ENCODE measurements around the gene DAPK1. TPM values are rescaled to one million over a fixed set of nuclear protein-coding genes. Genes with fewer than 3 reads are reported as not detected.
A peak's percentile ranks its signal among the peaks of the same experiment; 100 is the strongest.

The DAPK1 gene
- total RNA-seq, 4 donors from 2014 or later, result 19.1 to 44.8 (median 40.4) TPM

GRCh38 chr9:87464992-87465378 lies 32.7 kb upstream of the DAPK1 start:
- Histone ChIP-seq H3K36me3 (no peaks in the 10 kb centered on the region), H3K4me1 (no peaks in the 10 kb centered on the region), H3K27ac (peak overlapping the region in 1 of 2 donors; percentile 61), H3K4me3 (no peak overlapping the region), H3K9me3 (no peaks in the 10 kb centered on the region), H3K27me3 (no peaks in the 10 kb centered on the region)
- no peak for TF ChIP-seq POLR2A (IDR thresholded peaks at IDR 0.05)
- intact Hi-C loops (cut with DNase I; ENCODE audit: low total_unique reads), result no loop called here
- no peak for DNase-seq

GRCh38 chr9:87465816-87466215 lies 31.9 kb upstream of the DAPK1 start:
- H3K4me3 ChIP-seq, result no peak overlapping the region
- DNase-seq, result no peak
- H3K27me3 ChIP-seq, result no peaks in the 10 kb centered on the region
- intact Hi-C loops (cut with DNase I; ENCODE audit: low total_unique reads), result no loop called here
- H3K9me3 ChIP-seq, result no peaks in the 10 kb centered on the region
- no peaks in the 10 kb centered on the region for H3K4me1 ChIP-seq
- no peaks in the 10 kb centered on the region for H3K36me3 ChIP-seq
- no peak for TF ChIP-seq POLR2A (IDR thresholded peaks at IDR 0.05)
- TF ChIP-seq, protein P1, sequence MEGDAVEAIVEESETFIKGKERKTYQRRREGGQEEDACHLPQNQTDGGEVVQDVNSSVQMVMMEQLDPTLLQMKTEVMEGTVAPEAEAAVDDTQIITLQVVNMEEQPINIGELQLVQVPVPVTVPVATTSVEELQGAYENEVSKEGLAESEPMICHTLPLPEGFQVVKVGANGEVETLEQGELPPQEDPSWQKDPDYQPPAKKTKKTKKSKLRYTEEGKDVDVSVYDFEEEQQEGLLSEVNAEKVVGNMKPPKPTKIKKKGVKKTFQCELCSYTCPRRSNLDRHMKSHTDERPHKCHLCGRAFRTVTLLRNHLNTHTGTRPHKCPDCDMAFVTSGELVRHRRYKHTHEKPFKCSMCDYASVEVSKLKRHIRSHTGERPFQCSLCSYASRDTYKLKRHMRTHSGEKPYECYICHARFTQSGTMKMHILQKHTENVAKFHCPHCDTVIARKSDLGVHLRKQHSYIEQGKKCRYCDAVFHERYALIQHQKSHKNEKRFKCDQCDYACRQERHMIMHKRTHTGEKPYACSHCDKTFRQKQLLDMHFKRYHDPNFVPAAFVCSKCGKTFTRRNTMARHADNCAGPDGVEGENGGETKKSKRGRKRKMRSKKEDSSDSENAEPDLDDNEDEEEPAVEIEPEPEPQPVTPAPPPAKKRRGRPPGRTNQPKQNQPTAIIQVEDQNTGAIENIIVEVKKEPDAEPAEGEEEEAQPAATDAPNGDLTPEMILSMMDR (IDR thresholded peaks at IDR 0.05), result no peak
- H3K27ac ChIP-seq, result no peak overlapping the region

GRCh38 chr9:87467187-87467586 lies 30.5 kb upstream of the DAPK1 start:
- no peaks in the 10 kb centered on the region for H3K27me3 ChIP-seq
- no peaks in the 10 kb centered on the region for H3K9me3 ChIP-seq
- intact Hi-C loops (cut with DNase I; ENCODE audit: low total_unique reads), result no loop called here
- H3K36me3 ChIP-seq, result no peaks in the 10 kb centered on the region
- no peak overlapping the region for H3K4me3 ChIP-seq
- TF ChIP-seq, protein P1 (IDR thresholded peaks at IDR 0.05), result no peak
- TF ChIP-seq POLR2A (IDR thresholded peaks at IDR 0.05), result no peak
- DNase-seq, result no peak
- no peak overlapping the region for H3K27ac ChIP-seq
- no peaks in the 10 kb centered on the region for H3K4me1 ChIP-seq

GRCh38 chr9:87469793-87470465 lies 27.7 kb upstream of the DAPK1 start:
- H3K36me3 ChIP-seq, result no peaks in the 10 kb centered on the region
- H3K9me3 ChIP-seq, result no peaks in the 10 kb centered on the region
- no peak overlapping the region for H3K4me3 ChIP-seq
- intact Hi-C loops (cut with DNase I; ENCODE audit: low total_unique reads), result no loop called here
- no peak for DNase-seq
- no peaks in the 10 kb centered on the region for H3K4me1 ChIP-seq
- no peak overlapping the region for H3K27ac ChIP-seq
- no peak for TF ChIP-seq POLR2A (IDR thresholded peaks at IDR 0.05)
- TF ChIP-seq, protein P1 (IDR thresholded peaks at IDR 0.05), result no peak
- H3K27me3 ChIP-seq, result no peaks in the 10 kb centered on the region

DNA sequence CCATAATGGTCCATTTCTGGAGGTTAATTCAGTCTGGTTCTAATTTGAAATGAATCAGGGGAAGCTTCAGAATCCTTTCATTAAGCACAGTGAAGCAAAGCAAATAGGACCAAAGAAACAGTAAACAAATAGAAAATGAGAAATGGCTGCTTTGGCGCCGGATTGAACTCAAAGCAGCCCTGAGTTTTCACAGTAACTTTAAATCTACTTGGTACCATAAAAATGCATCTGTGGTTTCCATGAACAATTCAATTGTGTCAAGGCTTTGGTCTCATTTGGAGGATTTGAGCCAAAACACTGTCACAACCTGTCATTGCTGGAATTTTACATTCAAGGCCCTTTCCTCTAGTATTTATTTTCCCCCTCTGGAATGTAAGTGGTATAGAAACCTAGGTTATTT lies 25.9 kb upstream of the DAPK1 start:
- intact Hi-C loops (cut with DNase I; ENCODE audit: low total_unique reads), result no loop called here
- DNase-seq, result no peak

More for the DNA sequence above, 25.9 kb upstream of the DAPK1 start:
- Histone ChIP-seq H3K36me3 (no peaks in the 10 kb centered on the region), H3K9me3 (no peaks in the 10 kb centered on the region), H3K27me3 (no peaks in the 10 kb centered on the region), H3K4me1 (no peaks in the 10 kb centered on the region), H3K4me3 (no peak overlapping the region), H3K27ac (no peak overlapping the region)
- no peak for TF ChIP-seq POLR2A (IDR thresholded peaks at IDR 0.05)
- TF ChIP-seq, protein P1 (IDR thresholded peaks at IDR 0.05), result no peak
